T-helper 22 cell (primary cell): ENCODE data around the gene LIPA.

Experiments
- DNase-seq: peaks from one replicate; pipeline ENCODE4 v3.0.0-alpha.2; 2020; ENCODE audit warnings: low read depth

The LIPA gene

DNA sequence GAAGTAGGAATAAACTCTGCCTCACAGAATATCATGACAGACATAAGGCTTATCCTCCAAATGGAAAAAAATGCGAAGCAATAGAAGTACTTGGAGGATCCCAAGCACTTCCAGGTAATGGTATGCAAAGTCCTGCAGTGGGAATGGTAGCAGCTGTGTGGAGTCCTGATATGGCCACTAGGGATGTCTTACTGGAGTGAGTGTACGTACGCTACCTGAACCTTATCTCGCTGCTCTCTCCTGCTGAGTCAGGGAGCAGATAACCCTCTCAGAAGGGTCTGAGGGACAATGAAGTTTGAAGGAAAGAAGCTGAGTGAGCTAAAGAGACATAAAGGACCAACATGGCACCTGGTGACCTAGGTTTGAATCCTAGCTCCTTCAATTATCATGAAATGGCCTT lies 86.7 kb downstream of the LIPA start:
- no peak for DNase-seq

DNA sequence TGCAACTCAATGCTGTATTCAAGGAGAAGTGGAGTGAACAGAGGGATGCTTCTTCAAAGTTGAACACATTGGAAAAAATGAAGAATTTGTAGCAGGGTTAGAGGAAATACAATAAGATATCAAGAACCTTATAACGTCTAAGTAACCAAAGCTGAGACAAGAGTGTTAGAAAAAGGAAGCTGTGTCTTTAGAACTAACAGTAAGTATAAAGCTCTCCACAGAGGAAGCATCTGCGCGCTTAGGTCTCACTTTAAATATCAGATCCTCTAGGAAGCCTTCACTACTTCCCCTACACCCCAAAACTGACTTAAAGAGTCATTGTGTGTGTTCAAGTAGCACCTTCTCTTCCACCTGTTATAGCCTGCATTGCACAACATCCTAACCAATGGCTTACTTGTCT lies 87.5 kb downstream of the LIPA start:
- DNase-seq, result no peak
